Measurements from ENCODE around the gene UGDH.
"Not testable (repeated sequence)": the region's sequence is repeated elsewhere in the genome, so short reads cannot be mapped to it uniquely, and the experiment has no call there.

The UGDH gene

DNA sequence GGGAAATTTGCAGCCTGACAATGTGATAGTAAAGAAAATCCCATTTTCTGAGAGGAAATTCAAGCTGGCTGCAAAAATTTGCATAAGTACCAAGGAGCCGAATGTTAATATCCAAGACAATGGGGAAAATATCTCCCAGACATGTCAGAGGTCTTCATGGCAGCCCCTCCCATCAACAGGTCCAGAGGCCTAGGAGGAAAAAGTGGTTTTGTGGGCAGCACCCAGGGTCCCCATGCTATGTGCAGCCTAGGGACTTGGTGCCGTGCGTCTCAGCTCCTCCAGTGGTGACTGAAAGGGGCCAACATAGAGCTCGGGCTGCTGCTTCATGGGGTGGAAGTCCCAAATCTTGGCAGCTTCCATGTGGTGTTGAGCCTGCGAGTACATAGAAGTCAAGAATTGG is 6.3 kb upstream of the UGDH start:
- DNase-seq: no peak
- in situ Hi-C loops (cut with HindIII; ENCODE audit: low pct_ligation_motif_present, low pct_unique_long_range_greater_than_20kb, low sequenced_read_pairs): no loop called here

GRCh38 chr4:39532237-39532636 is 5.0 kb upstream of the UGDH start:
- in situ Hi-C loops (cut with HindIII; ENCODE audit: low pct_ligation_motif_present, low pct_unique_long_range_greater_than_20kb, low sequenced_read_pairs); DNase-seq: not testable (repeated sequence)

- no peak for DNase-seq
- in situ Hi-C loops (cut with HindIII; ENCODE audit: low pct_ligation_motif_present, low pct_unique_long_range_greater_than_20kb, low sequenced_read_pairs): no loop called here
Measured at GRCh38 chr4:39530682-39531081, 3.4 kb upstream of the UGDH start.

DNA sequence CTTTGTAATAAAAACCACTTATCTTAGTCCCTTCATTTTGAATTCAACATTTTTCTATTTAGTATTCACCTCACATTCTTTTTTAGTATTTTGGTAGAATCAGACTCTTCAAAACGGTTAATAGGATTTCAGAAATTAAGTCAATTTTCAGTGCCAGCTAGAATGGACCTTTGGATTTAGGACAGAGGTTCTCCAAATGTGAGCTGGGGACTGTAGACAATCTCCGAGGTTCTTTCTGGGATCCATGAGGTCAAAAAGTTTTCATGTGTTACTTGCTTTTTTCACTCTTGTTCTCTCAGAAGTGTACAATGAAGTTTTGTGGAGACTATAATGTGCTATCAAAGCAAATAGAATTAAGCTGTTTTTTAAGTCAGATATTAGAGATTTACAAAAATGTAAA is 2.3 kb upstream of the UGDH start:
- in situ Hi-C loops (cut with HindIII; ENCODE audit: low pct_ligation_motif_present, low pct_unique_long_range_greater_than_20kb, low sequenced_read_pairs): no loop called here
- DNase-seq: no peak

- DNase-seq: peak; percentile 79
- in situ Hi-C loops (cut with HindIII; ENCODE audit: low pct_ligation_motif_present, low pct_unique_long_range_greater_than_20kb, low sequenced_read_pairs): no loop called here
Measured at GRCh38 chr4:39528061-39528465, 824 bp upstream of the UGDH start.

DNA sequence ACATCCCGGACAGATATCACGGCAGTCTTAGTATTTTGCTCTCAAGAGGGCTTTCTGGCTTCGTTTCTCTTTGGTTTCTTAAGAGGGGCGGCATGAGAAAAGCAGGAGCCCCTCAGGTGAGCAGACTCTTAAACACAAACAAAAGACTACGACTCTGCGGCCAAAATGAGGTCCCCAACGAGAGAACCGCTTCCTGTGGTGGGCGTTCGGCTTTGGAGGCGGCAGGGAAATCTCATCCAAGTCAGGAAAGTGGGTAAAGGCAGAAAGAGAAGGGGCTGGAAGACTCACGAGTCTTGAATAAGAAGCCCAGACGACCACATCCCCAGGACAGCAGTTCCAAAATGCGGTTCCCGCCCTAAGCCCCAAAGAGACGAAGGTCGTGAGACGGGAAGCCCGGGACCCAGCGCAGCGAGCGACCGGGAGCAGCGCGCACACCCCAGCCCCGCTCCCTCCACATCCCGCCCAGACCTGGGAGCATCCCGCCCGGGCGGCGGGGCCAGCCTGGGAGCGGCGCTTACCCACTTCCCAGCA is 409 bp downstream of the UGDH start:
- in situ Hi-C loops (cut with HindIII; ENCODE audit: low pct_ligation_motif_present, low pct_unique_long_range_greater_than_20kb, low sequenced_read_pairs): no loop called here

DNA sequence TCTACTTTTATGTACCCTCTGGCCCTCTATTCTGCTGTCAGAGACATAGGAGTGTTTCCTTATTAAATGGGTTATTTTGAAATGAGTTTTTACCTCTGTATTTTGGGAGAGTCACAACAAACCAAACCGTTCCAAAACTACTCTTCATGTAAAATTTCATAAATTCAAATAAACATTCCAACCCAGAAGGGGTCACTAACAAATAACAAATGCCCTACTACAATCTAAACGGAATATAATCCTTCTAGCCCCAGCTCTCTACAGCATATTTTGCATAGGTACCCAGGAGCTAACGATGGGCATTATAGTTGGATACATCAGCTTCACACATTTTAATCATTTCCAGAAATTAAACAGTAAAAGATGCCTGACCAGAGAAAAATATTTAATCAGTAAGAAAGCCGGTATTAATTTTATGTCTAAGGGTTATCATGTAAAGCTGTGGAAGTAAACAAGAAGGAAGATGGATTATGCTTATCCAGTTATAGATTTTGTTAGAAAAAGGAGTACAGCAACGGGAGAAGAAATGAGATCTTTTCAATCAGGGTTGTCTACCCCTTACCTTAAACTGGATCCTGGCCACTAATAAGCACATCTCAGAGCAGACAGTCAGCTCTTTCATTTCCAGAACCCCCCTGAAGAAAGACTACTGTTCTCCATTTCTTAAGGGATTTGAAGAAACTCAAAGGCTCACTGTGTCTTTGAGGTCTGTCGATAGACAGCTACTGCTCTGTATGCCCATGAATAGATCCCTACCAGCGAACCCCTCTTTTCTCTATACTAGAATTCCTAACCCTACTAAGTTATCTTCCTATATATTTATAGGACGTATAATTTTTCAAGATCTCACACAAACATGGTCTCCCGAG is 1.2 kb downstream of the UGDH start:
- DNase-seq: no peak
- in situ Hi-C loops (cut with HindIII; ENCODE audit: low pct_ligation_motif_present, low pct_unique_long_range_greater_than_20kb, low sequenced_read_pairs): no loop called here

More for the DNA sequence above, 409 bp downstream of the UGDH start:
- DNase-seq: peak; percentile 20

- no peak for DNase-seq
- in situ Hi-C loops (cut with HindIII; ENCODE audit: low pct_ligation_motif_present, low pct_unique_long_range_greater_than_20kb, low sequenced_read_pairs): no loop called here
Measured at GRCh38 chr4:39524161-39524957, 2.9 kb downstream of the UGDH start.

- DNase-seq: no peak
- in situ Hi-C loops (cut with HindIII; ENCODE audit: low pct_ligation_motif_present, low pct_unique_long_range_greater_than_20kb, low sequenced_read_pairs): no loop called here
Measured at GRCh38 chr4:39522068-39522467, 5.2 kb downstream of the UGDH start.

GRCh38 chr4:39521253-39521919 is 5.9 kb downstream of the UGDH start:
- DNase-seq: no peak

DNA sequence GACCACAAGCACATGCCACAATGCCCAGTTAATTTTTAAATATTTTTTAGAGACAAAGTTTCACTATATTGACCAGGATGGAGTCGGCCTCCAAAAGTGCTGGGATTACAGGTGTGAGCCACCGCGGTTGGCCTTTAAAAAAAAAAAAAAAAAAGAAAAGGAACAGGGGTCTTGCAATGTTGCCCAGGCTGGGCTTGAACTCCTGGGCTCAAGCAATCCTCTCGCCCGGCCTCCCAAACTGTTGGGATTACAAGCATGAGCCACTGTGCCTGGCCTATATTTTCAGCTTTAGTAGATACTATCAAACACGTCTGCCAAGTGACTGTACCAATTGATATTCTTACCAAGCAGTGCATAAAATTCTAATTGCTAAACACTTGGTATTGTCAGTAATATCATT is 8.8 kb downstream of the UGDH start:
- no peak for DNase-seq
- in situ Hi-C loops (cut with HindIII; ENCODE audit: low pct_ligation_motif_present, low pct_unique_long_range_greater_than_20kb, low sequenced_read_pairs): no loop called here

More at GRCh38 chr4:39521253-39521919, 5.9 kb downstream of the UGDH start:
- in situ Hi-C loops (cut with HindIII; ENCODE audit: low pct_ligation_motif_present, low pct_unique_long_range_greater_than_20kb, low sequenced_read_pairs): no loop called here

- DNase-seq: no peak
- in situ Hi-C loops (cut with HindIII; ENCODE audit: low pct_ligation_motif_present, low pct_unique_long_range_greater_than_20kb, low sequenced_read_pairs): no loop called here
Measured at GRCh38 chr4:39516407-39516966, 10.8 kb downstream of the UGDH start.

DNA sequence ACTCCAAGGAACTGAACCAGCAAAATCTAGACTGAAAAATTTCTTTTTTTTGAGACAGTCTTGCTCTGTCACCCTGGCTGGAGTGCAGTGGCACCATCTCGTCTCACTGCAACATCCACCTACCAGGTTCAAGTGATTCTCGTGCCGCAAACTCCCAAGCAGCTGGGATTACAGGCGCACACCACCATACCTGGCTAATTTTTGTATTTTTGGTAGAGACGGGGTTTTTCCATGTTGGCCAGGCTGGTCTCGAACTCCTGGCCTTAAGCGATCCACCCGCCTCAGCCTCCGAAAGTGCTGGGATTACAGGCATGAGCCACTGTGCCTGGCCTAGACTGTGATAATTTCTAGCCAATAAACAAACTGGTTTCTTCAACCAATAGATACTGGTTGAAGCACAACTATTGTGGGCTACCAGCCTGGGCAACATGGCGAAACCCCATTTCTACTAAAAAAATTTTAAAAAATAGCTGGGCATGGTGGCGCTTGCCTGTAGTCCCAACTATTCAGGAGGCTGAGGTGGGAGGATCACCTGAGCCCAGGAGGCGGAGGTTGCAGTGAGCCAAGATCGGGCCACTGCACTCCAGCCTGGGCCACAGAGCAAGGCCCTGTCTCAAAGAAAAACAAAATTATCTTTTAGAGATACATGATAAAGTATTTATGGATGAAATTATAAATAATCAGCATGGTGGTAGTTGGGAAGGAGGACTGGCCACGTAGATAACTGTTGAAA is 11.4 kb downstream of the UGDH start:
- DNase-seq; in situ Hi-C loops (cut with HindIII; ENCODE audit: low pct_ligation_motif_present, low pct_unique_long_range_greater_than_20kb, low sequenced_read_pairs): not testable (repeated sequence)

GRCh38 chr4:39514888-39515401 is 12.3 kb downstream of the UGDH start:
- in situ Hi-C loops (cut with HindIII; ENCODE audit: low pct_ligation_motif_present, low pct_unique_long_range_greater_than_20kb, low sequenced_read_pairs): no loop called here
- peak; percentile 57 for DNase-seq

- in situ Hi-C loops (cut with HindIII; ENCODE audit: low pct_ligation_motif_present, low pct_unique_long_range_greater_than_20kb, low sequenced_read_pairs); DNase-seq: not testable (repeated sequence)
Measured at GRCh38 chr4:39514266-39514665, 13.0 kb downstream of the UGDH start.

DNA sequence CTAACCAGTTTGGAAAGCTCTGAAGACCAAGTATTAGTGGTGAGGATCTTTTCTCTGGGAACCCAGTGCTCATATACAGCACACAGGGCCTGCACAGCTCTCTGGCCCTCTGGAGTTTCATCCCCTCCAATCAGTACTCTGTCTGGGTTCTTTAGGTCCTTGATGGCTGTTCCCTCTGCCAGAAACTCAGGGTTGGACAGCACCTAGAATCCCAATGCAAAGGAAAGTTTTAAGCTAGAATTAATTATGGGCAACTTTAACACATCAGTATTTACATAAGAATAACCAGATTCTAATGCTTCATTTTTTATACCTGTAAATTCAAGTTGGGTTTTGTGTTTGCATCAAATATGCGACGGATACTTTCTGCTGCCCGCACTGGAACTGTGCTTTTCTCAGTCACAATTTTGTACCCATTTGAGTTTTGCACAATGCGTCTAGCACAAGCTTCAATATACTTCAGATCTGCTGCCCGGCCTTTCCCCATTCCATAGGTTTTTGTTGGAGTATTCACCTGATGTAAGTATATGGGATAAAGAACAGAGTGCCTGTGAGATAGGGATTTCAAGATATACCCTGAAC is 16.8 kb downstream of the UGDH start:
- DNase-seq: no peak
- in situ Hi-C loops (cut with HindIII; ENCODE audit: low pct_ligation_motif_present, low pct_unique_long_range_greater_than_20kb, low sequenced_read_pairs): no loop called here

DNA sequence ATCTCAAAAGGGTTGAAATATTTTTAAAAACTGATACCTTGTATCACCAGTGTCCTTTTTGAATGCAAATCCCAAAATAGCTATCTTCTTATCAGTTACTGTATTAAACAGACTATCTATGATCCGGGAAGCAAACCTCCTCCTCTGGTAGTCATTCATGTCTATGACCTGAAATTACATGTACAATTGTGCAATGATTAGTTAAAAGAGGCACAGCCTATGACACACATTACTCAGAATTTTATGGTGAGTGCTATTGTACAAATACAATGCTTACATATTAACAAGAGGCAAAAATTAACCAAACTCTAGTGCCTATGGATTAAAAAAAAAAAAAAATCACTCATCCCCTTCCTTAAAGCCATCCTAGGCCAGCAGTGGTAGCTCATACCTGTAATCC is 21.7 kb downstream of the UGDH start:
- DNase-seq: peak; percentile 43

More for the DNA sequence above, 21.7 kb downstream of the UGDH start:
- in situ Hi-C loops (cut with HindIII; ENCODE audit: low pct_ligation_motif_present, low pct_unique_long_range_greater_than_20kb, low sequenced_read_pairs): no loop called here
